Fibroblast of lung (primary cell): Measurements from ENCODE around the gene FUBP3.

ENCODE experiments used
- EZH2 ChIP-seq: IDR thresholded peaks from 2 replicates; pipeline ENCODE4 v1.5.1; 2012; ENCODE audit warnings: low read length, control low read depth, mild to moderate bottlenecking; ENCODE audit errors: missing control alignments
- TF ChIP-seq, protein P1 (sequence below), 2 donors: IDR thresholded peaks in 1 of 2; conservative IDR thresholded peaks in 1 of 2; 1 replicate in 1 of 2; 2 replicates in 1 of 2; pipeline ENCODE4 v1.5.1; 2011 to 2012; ENCODE audit warnings: low read length in 2 of 2, control low read depth in 1 of 2, inconsistent platforms in 1 of 2, low read depth in 1 of 2, mild to moderate bottlenecking in 1 of 2

- TF ChIP-seq, protein P1, sequence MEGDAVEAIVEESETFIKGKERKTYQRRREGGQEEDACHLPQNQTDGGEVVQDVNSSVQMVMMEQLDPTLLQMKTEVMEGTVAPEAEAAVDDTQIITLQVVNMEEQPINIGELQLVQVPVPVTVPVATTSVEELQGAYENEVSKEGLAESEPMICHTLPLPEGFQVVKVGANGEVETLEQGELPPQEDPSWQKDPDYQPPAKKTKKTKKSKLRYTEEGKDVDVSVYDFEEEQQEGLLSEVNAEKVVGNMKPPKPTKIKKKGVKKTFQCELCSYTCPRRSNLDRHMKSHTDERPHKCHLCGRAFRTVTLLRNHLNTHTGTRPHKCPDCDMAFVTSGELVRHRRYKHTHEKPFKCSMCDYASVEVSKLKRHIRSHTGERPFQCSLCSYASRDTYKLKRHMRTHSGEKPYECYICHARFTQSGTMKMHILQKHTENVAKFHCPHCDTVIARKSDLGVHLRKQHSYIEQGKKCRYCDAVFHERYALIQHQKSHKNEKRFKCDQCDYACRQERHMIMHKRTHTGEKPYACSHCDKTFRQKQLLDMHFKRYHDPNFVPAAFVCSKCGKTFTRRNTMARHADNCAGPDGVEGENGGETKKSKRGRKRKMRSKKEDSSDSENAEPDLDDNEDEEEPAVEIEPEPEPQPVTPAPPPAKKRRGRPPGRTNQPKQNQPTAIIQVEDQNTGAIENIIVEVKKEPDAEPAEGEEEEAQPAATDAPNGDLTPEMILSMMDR (conservative IDR thresholded peaks at IDR 0.05 in 1 of 2, IDR thresholded peaks at IDR 0.05 in 1 of 2; ENCODE audit: low read depth in 1 of 2, low read length in 2 of 2) = no peak
- TF ChIP-seq EZH2 = no peak
These were observed 21.7 kb downstream of the FUBP3 start for GRCh38 chr9:130601100-130601499.
